Epithelial cell of proximal tubule (primary cell): ENCODE measurements around the gene MYO3B. TPM values are rescaled to one million over a fixed set of nuclear protein-coding genes. Genes with fewer than 3 reads are reported as not detected.

ENCODE experiments used
- DNase-seq: peaks from one replicate; pipeline ENCODE4 v3.0.0-alpha.2; 2011; ENCODE audit warnings: low read depth
- H3K4me3 ChIP-seq: 2 replicates; pipeline ENCODE4 v1.5.1; 2011; ENCODE audit warnings: low read depth, mild to moderate bottlenecking, low read length
- CTCF ChIP-seq: conservative IDR thresholded peaks from 2 replicates; pipeline ENCODE4 v1.5.1; 2012; ENCODE audit warnings: low read depth, mild to moderate bottlenecking, low read length
- total RNA-seq: library from RNA; depleted of rRNA; stranded (reverse); fragments of >200 nt; gene quantifications from 2 replicates; pipeline ENCODE4 v1.2.3, GENCODE V29; 2015

MYO3B gene
- total RNA-seq, 1 donor from 2014 or later: 0.35 TPM

- no peak for TF ChIP-seq CTCF
- H3K4me3 ChIP-seq: no peak overlapping the region
- no peak for DNase-seq
These were observed 401.6 kb downstream of the MYO3B start for GRCh38 chr2:170579511-170579910.

- TF ChIP-seq CTCF: no peak
- H3K4me3 ChIP-seq: no peak overlapping the region
- no peak for DNase-seq
These were observed 404.4 kb downstream of the MYO3B start for GRCh38 chr2:170582313-170582712.

- no peak for DNase-seq
- no peak overlapping the region for H3K4me3 ChIP-seq
- TF ChIP-seq CTCF: no peak
These were observed 405.0 kb downstream of the MYO3B start for GRCh38 chr2:170582751-170583463.

GRCh38 chr2:170585067-170585466 lies 407.1 kb downstream of the MYO3B start:
- DNase-seq: no peak
- H3K4me3 ChIP-seq: no peak overlapping the region
- TF ChIP-seq CTCF: no peak

GRCh38 chr2:170586571-170587095 lies 408.7 kb downstream of the MYO3B start:
- no peak overlapping the region for H3K4me3 ChIP-seq
- DNase-seq: no peak
- TF ChIP-seq CTCF: no peak

- DNase-seq: no peak
- no peak for TF ChIP-seq CTCF
- no peak overlapping the region for H3K4me3 ChIP-seq
These were observed 409.2 kb downstream of the MYO3B start for GRCh38 chr2:170587117-170587516.

GRCh38 chr2:170587922-170588321 lies 410.0 kb downstream of the MYO3B start:
- H3K4me3 ChIP-seq: no peak overlapping the region
- no peak for DNase-seq
- TF ChIP-seq CTCF: no peak
